Measurements from ENCODE around the gene HBEGF.
A peak's percentile ranks its signal among the peaks of the same experiment; 100 is the strongest.
"Not testable (repeated sequence)": the region's sequence is repeated elsewhere in the genome, so short reads cannot be mapped to it uniquely, and the experiment has no call there.

The HBEGF gene

GRCh38 chr5:140358738-140359310 is 12.4 kb upstream of the HBEGF start:
- no peaks in the 10 kb centered on the region for H3K36me3 ChIP-seq (ENCODE audit: insufficient read depth, low read depth, low read length)
- no peak overlapping the region for H3K9ac ChIP-seq (ENCODE audit: low read depth, low read length)
- H3K4me3 ChIP-seq (ENCODE audit: low read length), result no peak overlapping the region
- peaks cover 8% of the 10 kb centered on the region for H3K27me3 ChIP-seq (ENCODE audit: insufficient read depth, low read length)
- no peak overlapping the region for H3K27ac ChIP-seq (ENCODE audit: low read length)
- H3K9me3 ChIP-seq (ENCODE audit: insufficient read depth, low read depth, low read length), result no peaks in the 10 kb centered on the region
- no peaks in the 10 kb centered on the region for H3K4me1 ChIP-seq (ENCODE audit: insufficient read depth, low read length)

GRCh38 chr5:140357726-140358093 is 11.3 kb upstream of the HBEGF start:
- Histone ChIP-seq H3K9me3 (ENCODE audit: insufficient read depth, low read depth, low read length) (no peaks in the 10 kb centered on the region), H3K36me3 (ENCODE audit: insufficient read depth, low read depth, low read length) (no peaks in the 10 kb centered on the region), H3K27me3 (ENCODE audit: insufficient read depth, low read length) (peaks cover 3% of the 10 kb centered on the region; the same call in 1 of the 2 replicates), H3K4me3 (ENCODE audit: low read length) (no peak overlapping the region), H3K27ac (ENCODE audit: low read length) (no peak overlapping the region), H3K9ac (ENCODE audit: low read depth, low read length) (no peak overlapping the region), H3K4me1 (ENCODE audit: insufficient read depth, low read length) (no peaks in the 10 kb centered on the region)

GRCh38 chr5:140356853-140357725 is 10.7 kb upstream of the HBEGF start:
- H3K36me3 ChIP-seq (ENCODE audit: insufficient read depth, low read depth, low read length), result no peaks in the 10 kb centered on the region
- H3K9ac ChIP-seq (ENCODE audit: low read depth, low read length), result no peak overlapping the region
- H3K4me1 ChIP-seq (ENCODE audit: insufficient read depth, low read length), result no peaks in the 10 kb centered on the region
- no peak overlapping the region for H3K27ac ChIP-seq (ENCODE audit: low read length)
- peaks cover 3% of the 10 kb centered on the region; the same call in 1 of the 2 replicates for H3K27me3 ChIP-seq (ENCODE audit: insufficient read depth, low read length)
- H3K4me3 ChIP-seq (ENCODE audit: low read length), result no peak overlapping the region
- no peaks in the 10 kb centered on the region for H3K9me3 ChIP-seq (ENCODE audit: insufficient read depth, low read depth, low read length)

GRCh38 chr5:140355546-140355945 is 9.1 kb upstream of the HBEGF start:
- Histone ChIP-seq H3K9ac (ENCODE audit: low read depth, low read length) (no peak overlapping the region), H3K4me1 (ENCODE audit: insufficient read depth, low read length) (no peaks in the 10 kb centered on the region), H3K27ac (ENCODE audit: low read length) (no peak overlapping the region), H3K27me3 (ENCODE audit: insufficient read depth, low read length) (peaks cover 3% of the 10 kb centered on the region; the same call in 1 of the 2 replicates), H3K36me3 (ENCODE audit: insufficient read depth, low read depth, low read length) (no peaks in the 10 kb centered on the region), H3K9me3 (ENCODE audit: insufficient read depth, low read depth, low read length) (no peaks in the 10 kb centered on the region), H3K4me3 (ENCODE audit: low read length) (no peak overlapping the region)

GRCh38 chr5:140351609-140352334 is 5.4 kb upstream of the HBEGF start:
- Histone ChIP-seq H3K27ac (ENCODE audit: low read length) (no peak overlapping the region), H3K36me3 (ENCODE audit: insufficient read depth, low read depth, low read length) (no peaks in the 10 kb centered on the region), H3K4me3 (ENCODE audit: low read length) (no peak overlapping the region), H3K9me3 (ENCODE audit: insufficient read depth, low read depth, low read length) (no peaks in the 10 kb centered on the region), H3K9ac (ENCODE audit: low read depth, low read length) (no peak overlapping the region), H3K27me3 (ENCODE audit: insufficient read depth, low read length) (peaks cover 3% of the 10 kb centered on the region; the same call in 1 of the 2 replicates), H3K4me1 (ENCODE audit: insufficient read depth, low read length) (peaks cover 4% of the 10 kb centered on the region; the same call in 1 of the 2 replicates)

GRCh38 chr5:140349244-140349643 is 2.8 kb upstream of the HBEGF start:
- H3K27ac ChIP-seq (ENCODE audit: low read length), result no peak overlapping the region
- peaks cover 13% of the 10 kb centered on the region; the same call in 1 of the 2 replicates for H3K4me1 ChIP-seq (ENCODE audit: insufficient read depth, low read length)
- H3K9me3 ChIP-seq (ENCODE audit: insufficient read depth, low read depth, low read length), result no peaks in the 10 kb centered on the region
- H3K4me3 ChIP-seq (ENCODE audit: low read length), result no peak overlapping the region
- no peak overlapping the region for H3K9ac ChIP-seq (ENCODE audit: low read depth, low read length)
- H3K36me3 ChIP-seq (ENCODE audit: insufficient read depth, low read depth, low read length), result no peaks in the 10 kb centered on the region
- H3K27me3 ChIP-seq (ENCODE audit: insufficient read depth, low read length), result peaks cover 18% of the 10 kb centered on the region

GRCh38 chr5:140348104-140348503 is 1.7 kb upstream of the HBEGF start:
- peaks cover 21% of the 10 kb centered on the region for H3K27me3 ChIP-seq (ENCODE audit: insufficient read depth, low read length)
- H3K9ac ChIP-seq (ENCODE audit: low read depth, low read length), result no peak overlapping the region
- no peak overlapping the region for H3K27ac ChIP-seq (ENCODE audit: low read length)
- no peak overlapping the region for H3K4me3 ChIP-seq (ENCODE audit: low read length)
- no peaks in the 10 kb centered on the region for H3K9me3 ChIP-seq (ENCODE audit: insufficient read depth, low read depth, low read length)
- H3K4me1 ChIP-seq (ENCODE audit: insufficient read depth, low read length), result peaks cover 13% of the 10 kb centered on the region; the same call in 1 of the 2 replicates
- H3K36me3 ChIP-seq (ENCODE audit: insufficient read depth, low read depth, low read length), result no peaks in the 10 kb centered on the region

GRCh38 chr5:140347360-140347759 is 957 bp upstream of the HBEGF start:
- H3K27me3 ChIP-seq (ENCODE audit: insufficient read depth, low read length), result peaks cover 21% of the 10 kb centered on the region
- H3K9me3 ChIP-seq (ENCODE audit: insufficient read depth, low read depth, low read length), result no peaks in the 10 kb centered on the region
- no peak overlapping the region for H3K9ac ChIP-seq (ENCODE audit: low read depth, low read length)
- peak overlapping the region; percentile 71; the same call in 1 of the 2 replicates for H3K4me3 ChIP-seq (ENCODE audit: low read length)
- H3K27ac ChIP-seq (ENCODE audit: low read length), result no peak overlapping the region
- no peaks in the 10 kb centered on the region for H3K36me3 ChIP-seq (ENCODE audit: insufficient read depth, low read depth, low read length)
- H3K4me1 ChIP-seq (ENCODE audit: insufficient read depth, low read length), result peaks cover 13% of the 10 kb centered on the region; the same call in 1 of the 2 replicates

- Histone ChIP-seq H3K27me3 (ENCODE audit: insufficient read depth, low read length) (peaks cover 21% of the 10 kb centered on the region), H3K27ac (ENCODE audit: low read length) (no peak overlapping the region), H3K4me1 (ENCODE audit: insufficient read depth, low read length) (peaks cover 13% of the 10 kb centered on the region; the same call in 1 of the 2 replicates), H3K9me3 (ENCODE audit: insufficient read depth, low read depth, low read length) (no peaks in the 10 kb centered on the region), H3K36me3 (ENCODE audit: insufficient read depth, low read depth, low read length) (no peaks in the 10 kb centered on the region), H3K4me3 (ENCODE audit: low read length) (peak overlapping the region; percentile 71), H3K9ac (ENCODE audit: low read depth, low read length) (peak overlapping the region; percentile 60; the same call in 1 of the 2 replicates)
Measured at GRCh38 chr5:140345919-140346347, 470 bp downstream of the HBEGF start.

GRCh38 chr5:140344683-140345423 is 1.6 kb downstream of the HBEGF start:
- Histone ChIP-seq H3K27ac (ENCODE audit: low read length) (no peak overlapping the region), H3K27me3 (ENCODE audit: insufficient read depth, low read length) (peaks cover 21% of the 10 kb centered on the region), H3K4me3 (ENCODE audit: low read length) (0 out of 2 replicates have a peak overlapping the region, but pooled peaks have one; percentile 71), H3K9ac (ENCODE audit: low read depth, low read length) (no peak overlapping the region), H3K9me3 (ENCODE audit: insufficient read depth, low read depth, low read length) (no peaks in the 10 kb centered on the region), H3K4me1 (ENCODE audit: insufficient read depth, low read length) (peaks cover 13% of the 10 kb centered on the region; the same call in 1 of the 2 replicates), H3K36me3 (ENCODE audit: insufficient read depth, low read depth, low read length) (no peaks in the 10 kb centered on the region)

- H3K27me3 ChIP-seq (ENCODE audit: insufficient read depth, low read length), result peaks cover 21% of the 10 kb centered on the region
- not testable (repeated sequence) for H3K36me3 ChIP-seq (ENCODE audit: insufficient read depth, low read depth, low read length); H3K27ac ChIP-seq (ENCODE audit: low read length); H3K4me3 ChIP-seq (ENCODE audit: low read length); H3K9ac ChIP-seq (ENCODE audit: low read depth, low read length); H3K9me3 ChIP-seq (ENCODE audit: insufficient read depth, low read depth, low read length)
- peaks cover 13% of the 10 kb centered on the region; the same call in 1 of the 2 replicates for H3K4me1 ChIP-seq (ENCODE audit: insufficient read depth, low read length)
Measured at GRCh38 chr5:140343849-140344248, 2.6 kb downstream of the HBEGF start.
